HG03558 (cell line): Measurements from ENCODE around the gene ISM2.

Experiments
- ATAC-seq: cut with Tn5 transposase; IDR thresholded peaks from one replicate; pipeline ENCODE4 v1.9.1; 2021; ENCODE audit warnings: moderate number of reproducible peaks; ENCODE audit not compliant: unreplicated experiment; ENCODE audit errors: extremely low read depth

ISM2 gene

DNA sequence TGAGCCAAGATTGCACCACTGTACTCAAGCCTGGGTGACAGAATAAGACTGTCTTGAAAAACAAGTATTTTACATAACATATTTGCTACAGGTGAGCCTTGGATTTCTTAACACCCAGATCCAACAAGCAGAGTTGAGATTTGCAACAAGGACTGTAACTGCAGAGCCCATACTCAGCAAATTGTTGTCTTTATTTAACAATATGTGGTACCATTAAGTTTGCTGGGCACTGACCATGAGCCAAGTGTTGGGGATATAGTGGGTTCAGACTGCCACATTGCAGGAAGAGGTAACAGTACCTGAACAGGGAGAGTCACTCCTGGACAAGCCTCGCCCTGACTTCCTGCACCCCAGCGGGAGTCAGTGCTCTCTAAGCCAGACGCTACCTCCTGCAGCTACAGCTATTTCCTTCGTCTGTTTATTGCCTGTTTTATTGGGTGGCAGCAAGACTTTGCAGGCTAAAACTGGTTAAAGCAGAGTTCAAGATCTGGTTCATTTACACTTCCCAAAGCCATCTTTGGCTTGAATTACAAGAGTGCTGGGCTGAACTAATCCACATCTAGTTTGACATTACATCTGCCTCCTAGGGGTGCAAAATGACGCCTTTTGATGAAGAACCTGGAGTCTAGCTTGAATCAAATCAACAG lies 28.3 kb downstream of the ISM2 start:
- no peak for ATAC-seq

DNA sequence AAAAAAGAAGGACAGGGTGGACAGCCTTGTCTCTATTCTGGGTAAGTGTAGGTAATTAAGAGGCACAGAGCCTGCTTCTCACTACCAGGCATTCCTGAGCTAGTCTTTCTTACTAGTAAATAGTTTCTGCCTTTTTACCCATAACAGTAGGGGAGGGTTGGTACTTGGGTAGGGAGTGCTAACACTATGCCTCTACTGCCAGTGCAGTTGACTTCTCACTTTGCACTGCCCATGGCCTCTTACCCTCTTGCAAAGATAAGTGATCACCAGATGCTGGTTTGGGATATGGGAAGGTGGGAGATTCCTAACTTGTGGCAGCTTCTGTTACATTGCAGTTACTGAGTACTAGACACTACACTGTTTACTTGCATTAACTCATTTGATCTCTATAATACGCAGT lies 29.1 kb downstream of the ISM2 start:
- no peak for ATAC-seq

DNA sequence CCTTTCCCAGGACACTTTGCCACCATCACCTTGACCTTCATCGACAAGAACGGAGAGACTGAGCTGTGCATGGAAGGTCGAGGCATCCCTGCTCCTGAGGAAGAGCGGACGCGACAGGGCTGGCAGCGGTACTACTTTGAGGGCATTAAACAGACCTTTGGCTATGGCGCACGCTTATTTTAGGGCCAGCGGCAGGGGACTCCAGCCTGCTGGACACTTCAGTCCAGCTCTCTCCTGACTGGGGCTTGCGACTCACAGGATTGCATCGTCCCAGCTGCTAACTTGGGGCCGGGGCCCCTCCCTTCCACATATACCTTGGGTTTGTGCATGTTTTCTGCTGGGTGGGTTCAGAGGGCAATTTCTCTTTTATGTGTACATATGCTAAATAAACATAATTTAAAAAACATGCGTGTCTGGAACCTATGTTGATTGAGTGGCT lies 29.5 kb downstream of the ISM2 start:
- ATAC-seq = no peak

DNA sequence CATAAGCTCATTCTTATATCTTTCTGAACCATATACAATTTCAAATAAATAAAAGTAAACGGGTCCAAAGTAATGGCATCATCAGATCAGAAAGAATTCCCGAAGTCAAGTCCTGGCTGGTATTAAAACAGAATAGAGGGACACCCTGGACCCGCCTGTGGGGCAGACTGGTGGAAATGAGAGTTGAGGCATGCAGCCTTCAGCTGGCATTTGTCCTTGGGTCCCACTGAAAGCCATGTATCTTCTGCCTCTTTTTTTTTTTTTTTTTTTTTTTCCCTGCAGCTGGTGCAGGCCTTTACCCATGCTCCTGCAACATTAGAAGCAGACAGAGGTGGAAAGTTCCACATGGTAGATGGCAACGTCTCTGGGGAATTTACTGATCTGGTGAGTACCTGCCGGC lies 30.8 kb downstream of the ISM2 start:
- ATAC-seq = no peak

DNA sequence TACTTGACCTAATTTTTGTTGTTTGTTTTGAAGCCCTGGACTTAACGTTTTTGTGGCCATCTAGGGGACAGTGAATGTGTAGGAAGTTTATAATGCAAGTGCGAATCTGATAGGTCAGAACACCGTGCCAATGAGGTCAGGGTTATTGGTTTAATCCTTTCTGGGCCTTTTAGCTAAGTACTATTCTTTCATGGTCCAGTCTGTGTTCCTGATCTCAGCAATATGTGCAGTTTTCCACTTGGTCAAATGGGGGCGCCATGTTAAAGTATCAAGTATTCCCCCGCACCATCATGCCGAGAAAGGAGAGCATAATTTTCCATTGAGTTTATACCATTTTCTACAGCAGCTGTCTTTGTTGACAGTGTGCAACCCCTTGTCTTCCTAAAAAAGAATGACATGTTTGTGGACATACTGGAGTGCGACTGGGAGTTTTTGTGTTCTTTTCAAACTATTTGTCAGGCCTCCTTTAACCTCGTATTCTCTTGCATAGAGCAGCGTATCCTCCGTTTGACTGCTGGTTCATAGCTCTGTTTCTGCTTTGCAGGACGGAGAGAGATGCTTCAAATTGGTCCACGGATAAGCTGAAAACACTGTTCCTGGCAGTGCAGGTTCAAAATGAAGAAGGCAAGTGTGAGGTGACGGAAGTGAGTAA lies 39.4 kb downstream of the ISM2 start:
- ATAC-seq = no peak

DNA sequence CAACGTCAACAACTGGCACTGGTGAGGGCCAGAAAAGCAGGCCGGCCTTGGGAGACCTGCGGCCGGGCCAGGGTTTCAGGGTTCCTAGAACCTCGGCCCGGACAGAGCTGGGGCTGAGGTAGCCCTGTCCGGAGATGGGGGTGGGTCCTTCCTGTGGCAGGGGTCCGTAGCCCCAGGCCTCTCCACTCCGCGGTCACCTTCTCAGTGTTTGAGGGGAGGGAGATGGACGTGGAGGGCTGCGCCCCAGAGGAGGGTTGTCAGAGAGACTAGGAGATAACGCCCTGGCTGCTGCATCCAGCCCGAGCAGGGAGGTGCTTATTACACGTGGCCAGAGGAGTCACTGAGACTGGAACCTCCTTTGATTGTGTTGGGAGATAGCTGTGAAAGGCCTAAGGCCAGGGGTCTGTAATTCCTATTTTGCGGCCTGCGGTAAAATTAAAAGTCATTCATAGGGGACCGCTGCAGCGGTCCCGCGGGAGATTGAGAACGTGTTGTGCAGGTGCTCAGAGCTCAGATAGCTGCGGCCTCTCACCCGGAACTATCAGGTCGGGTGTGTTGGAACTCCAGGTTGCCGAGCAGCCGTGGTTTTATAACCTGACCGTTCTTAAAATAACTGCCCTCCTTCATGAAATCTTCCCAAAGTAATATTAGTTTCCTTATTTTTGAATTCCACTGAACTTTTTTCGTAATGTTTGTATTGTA lies 40.2 kb downstream of the ISM2 start:
- ATAC-seq = no peak

DNA sequence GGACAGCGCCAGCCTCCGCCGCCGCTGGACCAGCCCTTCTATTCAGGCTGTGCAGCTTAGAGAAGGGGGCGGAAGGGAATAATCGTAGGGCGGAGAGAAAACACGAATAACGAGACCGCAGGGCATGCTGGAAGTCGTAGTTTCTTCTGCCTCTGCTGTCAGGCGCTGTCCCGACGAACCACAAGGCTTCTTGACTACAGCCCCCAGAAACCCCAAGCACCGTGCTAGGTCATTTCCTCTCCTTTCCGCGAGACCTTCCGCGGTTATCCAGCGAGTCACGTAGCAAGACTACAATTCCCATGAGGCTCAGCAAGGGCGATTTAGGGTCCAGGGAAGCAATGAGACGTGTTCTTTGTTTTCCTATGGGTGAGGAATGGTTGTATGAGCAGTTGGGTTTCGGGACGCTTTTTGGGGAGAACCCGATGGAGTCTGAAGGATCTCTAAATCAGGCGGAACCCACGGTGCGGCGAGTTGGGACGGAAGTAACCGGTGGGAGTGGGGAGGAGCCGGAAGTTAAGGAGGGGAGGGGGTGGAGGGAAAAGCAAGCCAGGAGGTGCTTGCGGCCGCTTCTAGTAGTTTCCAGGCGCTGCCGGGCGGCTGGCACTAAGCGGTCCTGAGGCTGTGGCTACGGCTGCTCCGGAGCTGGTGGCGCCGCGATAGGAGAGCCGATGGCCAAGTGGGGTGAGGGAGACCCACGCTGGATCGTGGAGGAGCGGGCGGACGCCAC lies 40.9 kb downstream of the ISM2 start, which contains the start of the genes AHSA1 and VIPAS39:
TSS of gene AHSA1 (plus strand) at position 572 of the 727 bp plus-strand sequence. CDS start at position 669, 97 bp downstream.
TSS of gene VIPAS39 (minus strand) at position 80 of the 727 bp plus-strand sequence. CDS start 3,499 bp downstream, outside the sequence.
- peak; percentile 87 for ATAC-seq

DNA sequence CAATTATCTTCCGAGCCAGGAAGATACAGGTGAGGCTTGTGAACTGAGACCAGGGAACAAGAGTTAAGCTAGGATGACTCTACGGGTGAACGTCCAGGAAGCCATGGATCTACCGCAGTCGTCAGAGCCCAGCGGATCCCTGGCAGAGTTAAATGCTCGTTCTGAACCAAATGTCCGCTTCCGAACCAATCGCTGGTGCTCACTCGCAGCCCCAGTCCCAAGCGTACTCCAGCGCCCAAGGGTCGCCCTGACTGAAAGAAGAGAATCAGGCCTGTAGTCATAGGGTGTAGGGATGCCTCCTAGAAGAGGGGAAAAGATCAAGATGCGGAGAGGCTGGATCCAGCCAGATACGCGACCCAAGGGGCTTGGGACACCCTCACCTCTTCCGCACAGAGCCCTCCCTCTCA lies 41.5 kb downstream of the ISM2 start:
- ATAC-seq = no peak

DNA sequence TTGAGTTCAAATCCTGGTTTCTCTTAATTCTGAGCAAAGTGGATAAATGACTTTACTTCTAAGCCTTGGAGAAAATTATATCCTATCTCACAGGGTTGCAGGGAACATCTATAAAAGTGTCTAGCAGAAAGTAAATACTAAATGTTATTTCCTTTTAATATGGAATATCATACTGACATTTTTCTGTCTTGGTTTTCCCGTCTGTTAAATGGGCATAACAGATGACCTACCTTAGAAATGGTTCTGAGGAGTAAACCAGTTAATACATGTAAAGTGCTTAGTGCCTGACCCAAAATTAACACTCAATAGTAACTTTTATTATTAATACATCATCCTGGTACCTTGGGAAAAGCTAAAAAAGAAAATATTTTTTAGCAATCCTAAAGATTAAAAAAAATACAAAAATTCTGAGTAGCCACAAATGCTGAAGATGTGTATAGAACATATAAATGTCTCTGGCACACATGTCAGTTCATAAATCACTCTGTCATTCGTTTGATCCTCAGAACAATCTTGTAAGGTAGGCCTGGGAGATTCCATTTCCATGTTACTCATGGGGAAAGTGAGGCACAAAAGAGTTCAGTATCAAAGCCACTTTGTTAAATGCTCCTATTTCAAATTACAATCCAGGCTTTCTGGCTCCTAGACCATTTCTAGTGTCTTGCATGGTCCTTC lies 42.5 kb downstream of the ISM2 start:
- ATAC-seq = no peak

DNA sequence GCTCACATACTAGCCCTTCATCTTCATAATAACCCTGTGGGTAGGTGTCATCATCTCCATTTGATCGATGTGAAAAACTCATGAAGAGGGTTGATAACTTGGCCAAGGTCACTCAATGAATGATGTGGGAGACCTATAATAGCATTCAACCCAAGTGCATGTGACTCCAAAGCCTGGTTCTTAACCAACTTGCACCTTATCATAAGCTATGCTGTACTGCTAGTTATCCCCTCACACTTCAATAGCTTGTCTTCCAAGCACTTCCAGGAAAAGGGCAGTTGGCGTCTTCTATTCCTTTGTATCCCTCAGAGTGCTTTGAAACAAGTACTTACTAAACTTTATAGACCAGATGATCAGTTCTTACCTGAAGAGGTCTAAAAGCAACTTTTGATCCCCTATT lies 56.4 kb downstream of the ISM2 start:
- ATAC-seq = no peak

DNA sequence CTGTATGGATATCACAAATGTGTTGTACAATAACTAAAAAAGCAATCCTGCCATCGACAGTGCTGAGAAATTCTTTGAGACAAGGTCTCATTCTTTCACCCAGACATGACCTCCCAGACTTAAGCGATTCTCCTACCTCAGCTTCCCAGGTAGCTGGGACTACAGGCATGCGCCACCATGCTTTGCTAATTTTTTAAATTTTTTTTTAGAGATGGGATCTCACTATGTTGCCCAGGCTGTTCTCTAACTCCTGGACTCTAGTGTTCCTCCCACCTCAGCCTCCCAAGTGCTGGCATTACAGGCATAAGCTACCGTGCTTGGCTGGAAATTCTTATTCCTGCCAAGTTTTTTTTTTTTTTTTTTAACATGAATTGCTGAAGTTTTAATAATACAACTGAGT lies 58.8 kb downstream of the ISM2 start:
- ATAC-seq = no peak

DNA sequence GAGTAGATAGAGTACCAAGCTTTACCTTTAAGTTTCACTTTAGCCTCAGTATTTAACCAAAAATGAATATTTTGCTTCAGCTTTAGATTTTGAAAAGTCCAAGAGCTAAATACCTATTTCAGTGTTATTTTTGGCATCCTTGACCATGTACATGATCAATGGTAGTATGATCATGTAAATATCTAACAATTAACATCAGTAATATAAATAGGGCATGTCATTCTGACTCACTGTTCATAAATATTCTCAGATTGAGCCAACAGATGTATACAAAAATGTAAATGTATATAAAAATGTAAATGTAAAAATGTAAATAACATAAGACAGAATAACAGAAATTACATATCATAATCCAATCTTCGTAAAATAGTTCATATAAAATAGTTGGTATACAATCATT lies 60.0 kb downstream of the ISM2 start:
- ATAC-seq = no peak

DNA sequence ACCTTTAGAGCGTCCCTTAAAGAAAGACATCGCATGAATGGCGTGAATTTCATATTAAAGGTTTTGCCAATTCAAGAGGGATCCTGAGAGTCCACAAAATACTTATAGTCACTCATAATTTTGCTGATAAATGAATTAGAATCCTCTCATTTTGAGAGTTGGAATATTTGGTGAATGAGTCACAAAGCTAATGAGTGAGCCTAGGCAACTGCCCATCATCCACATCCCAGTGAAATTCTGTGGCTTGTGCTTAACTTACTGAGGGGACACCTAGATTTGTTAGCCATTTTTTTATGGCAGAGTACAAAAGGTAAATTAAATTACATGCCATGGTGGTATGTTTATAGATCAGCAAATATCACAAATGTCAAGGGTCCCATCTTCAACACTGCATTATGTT lies 62.6 kb downstream of the ISM2 start:
- no peak for ATAC-seq

DNA sequence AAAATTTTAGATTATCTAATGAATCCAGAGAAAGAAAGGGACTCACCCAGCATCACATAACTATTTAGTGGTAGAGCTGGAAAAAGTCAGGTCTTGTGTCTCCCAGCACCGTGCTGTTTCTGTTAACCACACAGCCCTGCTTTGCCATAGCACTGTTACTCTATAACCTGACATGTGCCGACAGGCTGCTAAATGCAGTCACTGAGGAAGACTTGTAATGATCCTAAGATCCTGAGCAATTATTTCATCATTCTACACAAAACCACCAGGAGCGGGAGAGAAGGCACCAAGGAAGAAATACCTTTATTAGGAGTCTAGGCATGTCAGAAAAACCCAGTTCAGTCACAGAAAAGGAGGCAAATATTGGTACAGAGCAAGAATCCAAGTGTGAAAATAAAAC lies 72.2 kb downstream of the ISM2 start:
- no peak for ATAC-seq

DNA sequence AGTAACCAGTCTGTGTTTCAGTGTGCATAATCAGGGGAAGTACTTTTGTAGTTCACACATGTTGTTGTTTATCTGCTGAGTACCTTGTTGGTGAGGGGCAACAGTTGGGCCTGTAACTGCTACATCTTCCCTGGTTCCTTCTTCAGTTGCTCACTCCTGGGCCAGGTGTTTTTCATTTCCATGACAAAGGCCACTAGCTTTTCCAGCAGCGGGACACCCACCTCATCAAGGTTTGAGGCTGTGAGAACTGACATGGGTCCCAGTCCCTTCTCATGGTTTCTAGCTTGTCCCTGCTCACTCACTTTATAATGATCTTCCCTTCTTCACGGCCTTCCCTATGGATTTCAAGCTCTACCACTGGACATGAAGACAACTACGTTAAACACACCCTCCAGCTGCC lies 73.8 kb downstream of the ISM2 start:
- ATAC-seq = no peak
